GM12878 (cell line): ENCODE data around the gene BCL10. TPM values are rescaled to one million over a fixed set of nuclear protein-coding genes. Genes with fewer than 3 reads are reported as not detected.

Experiments
- ATAC-seq: fragments of 200-7000 bp; cut with Tn5 transposase; 3 replicates; pipeline ENCODE4 v1.9.1; 2020; ENCODE audit warnings: mild to moderate bottlenecking, moderate library complexity
- BruUV-seq: library from RNA; stranded (reverse); fragments of 400-500 nt; replicated peaks from 2 replicates; lab custom pipeline; 2021; lab: Mats Ljungman, UMichigan
- CTCF ChIA-PET: fragments of 300-600 bp; sonication (Branson Sonifier 250); formaldehyde crosslinking; extraction: SDS; loops from one replicate; lab custom pipeline; 2021; ENCODE audit warnings: inconsistent platforms; lab: Yijun Ruan, JAX
- POLR2A ChIA-PET: fragments of 350-600 bp; formaldehyde crosslinking; extraction: SDS; loops from one replicate; lab custom pipeline; 2021; ENCODE audit warnings: inconsistent platforms; lab: Charles Lee
- RAD21 ChIA-PET: fragments of 300-600 bp; sonication (Branson Sonifier 250); formaldehyde crosslinking; loops from one replicate; lab custom pipeline; 2023; ENCODE audit warnings: antibody characterized with exemption; ENCODE audit not compliant: unreplicated experiment; lab: Charles Lee
- SMC1A ChIA-PET: fragments of 300-600 bp; sonication (Branson Sonifier 250); formaldehyde crosslinking; loops from one replicate; lab custom pipeline; 2023; ENCODE audit not compliant: unreplicated experiment, uncharacterized antibody; lab: Charles Lee
- DNase-seq: peaks from one replicate; pipeline ENCODE4 v3.0.0-alpha.2; 2011; ENCODE audit warnings: low read depth, low spot score
- FAIRE-seq: peaks from 3 replicates; lab custom pipeline; 2011; peaks lifted over from hg19 to GRCh38; lab: Jason Lieb, UNC
- H2AFZ ChIP-seq: 2 replicates; pipeline ENCODE4 v1.6.0; 2011; ENCODE audit warnings: low read depth, low read length, control low read depth; ENCODE audit not compliant: control insufficient read depth
- H3K27ac ChIP-seq: 2 replicates; pipeline ENCODE4 v1.5.1; 2011; ENCODE audit warnings: control low read depth; ENCODE audit not compliant: control insufficient read depth, insufficient read depth
- H3K27me3 ChIP-seq, 2 experiments: replicated peaks in 1 of 2; 2 replicates each; pipeline versions ENCODE4 v1.6.0 to v1.6.1; 2011; ENCODE audit warnings: low read length in 1 of 2; ENCODE audit not compliant: control insufficient read depth in 2 of 2, insufficient read depth in 2 of 2
- H3K36me3 ChIP-seq, 2 experiments: 2 replicates each; pipeline ENCODE4 v1.5.1; 2011; ENCODE audit warnings: low read length in 1 of 2; ENCODE audit not compliant: control insufficient read depth in 2 of 2, insufficient read depth in 2 of 2
- H3K4me1 ChIP-seq: 2 replicates; pipeline ENCODE4 v1.6.1; 2011; ENCODE audit warnings: mild to moderate bottlenecking, low read length, moderate library complexity, mixed read lengths; ENCODE audit not compliant: control insufficient read depth, insufficient read depth
- H3K4me2 ChIP-seq: 2 replicates; pipeline ENCODE4 v1.6.0; 2011; ENCODE audit warnings: control low read depth; ENCODE audit not compliant: control insufficient read depth, insufficient read depth
- H3K4me3 ChIP-seq: fragments of 200-600 bp; sonication (generic); 2 replicates; pipeline ENCODE4 v1.5.1; 2016
- H3K79me2 ChIP-seq: 2 replicates; pipeline ENCODE4 v1.6.0; 2011; ENCODE audit warnings: low read length; ENCODE audit not compliant: control insufficient read depth, insufficient read depth
- H3K9ac ChIP-seq: 2 replicates; pipeline ENCODE4 v1.8.0; 2011; ENCODE audit warnings: low read length, control low read depth, mixed read lengths; ENCODE audit not compliant: control insufficient read depth, insufficient read depth
- H3K9me3 ChIP-seq: replicated peaks from 3 replicates; pipeline ENCODE4 v1.5.1; 2011; ENCODE audit warnings: mild to moderate bottlenecking, low read length; ENCODE audit not compliant: control insufficient read depth, insufficient read depth
- H4K20me1 ChIP-seq: 2 replicates; pipeline ENCODE4 v1.6.0; 2011; ENCODE audit not compliant: control insufficient read depth, insufficient read depth
- EZH2 ChIP-seq: IDR thresholded peaks from 2 replicates; pipeline ENCODE4 v1.6.1; 2012; ENCODE audit warnings: low read depth, mild to moderate bottlenecking, control low read depth, inconsistent platforms, low read length, borderline replicate concordance; ENCODE audit not compliant: control insufficient read depth
- HDGF ChIP-seq: fragments of 450-650 bp; IDR thresholded peaks from 2 replicates; pipeline ENCODE4 v1.6.1; 2016; ENCODE audit warnings: antibody characterized with exemption
- NFIC ChIP-seq: IDR thresholded peaks from 2 replicates; pipeline ENCODE4 v1.6.1; 2012; ENCODE audit warnings: low read depth, mild to moderate bottlenecking, inconsistent platforms, low read length, moderate library complexity
- POLR2AphosphoS2 ChIP-seq: IDR thresholded peaks from 2 replicates; pipeline ENCODE4 v1.6.1; 2011; ENCODE audit warnings: low read depth, mild to moderate bottlenecking, low read length, improper control_type of control experiment, moderate library complexity
- RAD21 ChIP-seq: IDR thresholded peaks from 2 replicates; pipeline ENCODE4 v1.6.1; 2011; ENCODE audit warnings: mild to moderate bottlenecking, low read depth, low read length, moderate library complexity; ENCODE audit not compliant: insufficient read depth
- RBBP5 ChIP-seq: fragments of 200-600 bp; sonication (generic); conservative IDR thresholded peaks from 2 replicates; pipeline ENCODE4 v1.6.1; 2016
- TCF7 ChIP-seq: IDR thresholded peaks from 2 replicates; pipeline ENCODE4 v1.6.1; 2014; ENCODE audit warnings: antibody characterized with exemption, borderline replicate concordance
- ZBED1 ChIP-seq: IDR thresholded peaks from 2 replicates; pipeline ENCODE4 v1.6.1; 2016; ENCODE audit warnings: borderline replicate concordance
- ZSCAN29 ChIP-seq: fragments of 450-650 bp; IDR thresholded peaks from 2 replicates; pipeline ENCODE4 v1.6.1; 2017; ENCODE audit warnings: mild to moderate bottlenecking, moderate library complexity
- in situ Hi-C: fragments of 300-500 bp; cut with MboI; formaldehyde crosslinking; loops from 9 replicates; pipeline ENCODE4 v1.14.3; 2018; ENCODE audit warnings: mixed read lengths
- intact Hi-C: fragments of 100-400 bp; cut with micrococcal nuclease; formaldehyde crosslinking; loops from one replicate; pipeline ENCODE4 v1.14.2; 2022; ENCODE audit not compliant: unreplicated experiment
- polyA plus RNA-seq, 11 experiments: library from polyadenylated mRNA; depleted of rRNA in 4 of 11; unstranded in 6 of 11; stranded (reverse) in 5 of 11; fragments of >200 nt; fragmentation: Nextera tagmentation in 4 of 11; fragmentation: Illumina TruSeq in 1 of 11; extraction: Ambion mirVana in 4 of 11; extraction: Trizol in 1 of 11; gene quantifications; 1 replicate in 1 of 11; 2 replicates in 10 of 11; pipeline versions ENCODE4 v1.2.1 to v1.2.3, GENCODE V29; 2011 to 2016; ENCODE audit warnings: inconsistent platforms in 2 of 11, missing spikeins in 2 of 11, low read depth in 1 of 11
- total RNA-seq, 4 experiments: library from RNA; depleted of rRNA in 3 of 4; stranded (reverse); fragments of >200 nt in 3 of 4; fragmentation: Illumina TruSeq in 1 of 4; extraction: Trizol in 1 of 4; gene quantifications; 2 replicates each; pipeline versions ENCODE4 v1.2.1 to v1.2.3, GENCODE V29; 2013 to 2021
- TF ChIP-seq, protein P1 (sequence below): IDR thresholded peaks from 2 replicates; pipeline ENCODE4 v1.6.1; 2011; ENCODE audit warnings: mild to moderate bottlenecking, low read depth, low read length, moderate library complexity; ENCODE audit not compliant: insufficient replicate concordance
- TF ChIP-seq, protein P2 (sequence below): IDR thresholded peaks from 2 replicates; pipeline ENCODE4 v1.6.1; 2012; ENCODE audit warnings: improper control_type of control experiment, low read depth, low read length; ENCODE audit not compliant: insufficient replicate concordance
- TF ChIP-seq, protein P3 (sequence below): fragments of 450-650 bp; IDR thresholded peaks from 2 replicates; pipeline ENCODE4 v1.6.1; 2017; ENCODE audit warnings: mild to moderate bottlenecking, moderate library complexity

BCL10 gene
- total and polyA plus RNA-seq, 10 of the 15 experiments (the other 5 are each of a cell fraction or from before 2014, with no cell fraction given), result 10.6 to 35.2 (median 19.5) TPM

DNA sequence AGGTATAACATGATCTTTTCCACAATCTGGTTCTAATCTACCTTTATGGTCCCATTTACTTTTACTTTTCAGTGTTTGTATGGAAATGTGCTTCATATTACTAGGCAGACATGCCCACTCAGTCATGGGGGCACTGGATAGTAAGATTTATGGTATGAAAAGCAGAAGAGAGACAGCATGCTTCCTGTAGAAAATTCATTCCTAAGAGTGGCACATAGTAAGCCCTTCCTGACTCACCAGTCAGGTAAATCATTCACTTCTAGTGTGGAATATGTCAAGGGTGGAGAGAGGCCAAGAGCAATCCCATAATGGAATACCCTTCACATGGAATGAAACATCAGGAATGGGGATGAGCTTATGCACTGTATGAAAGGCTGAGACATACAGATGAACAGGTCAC is 49.5 kb upstream of the BCL10 start:
- ChIA-PET RAD21 (no interaction called here), CTCF (no interaction called here), POLR2A (no interaction called here), SMC1A (no interaction called here)
- Histone ChIP-seq H2AFZ (no peak overlapping the region), H3K4me3 (no peak overlapping the region), H4K20me1 (no peaks in the 10 kb centered on the region), H3K36me3 (no peaks in the 10 kb centered on the region), H3K9me3 (no peaks in the 10 kb centered on the region), H3K27ac (no peak overlapping the region), H3K27me3 (no peaks in the 10 kb centered on the region; a peak in 1 of 4 replicates), H3K79me2 (no peaks in the 10 kb centered on the region), H3K4me1 (peaks cover 2% of the 10 kb centered on the region; the same call in 1 of the 2 replicates), H3K4me2 (no peak overlapping the region), H3K9ac (no peak overlapping the region)
- in situ Hi-C loops, result no loop called here
- intact Hi-C loops, result no loop called here
- no TSS peak for BruUV-seq
- DNase-seq (no peak), FAIRE-seq (no peak), ATAC-seq (no peak)
- TF ChIP-seq ZSCAN29 (no peak), ZBED1 (no peak), RBBP5 (no peak), EZH2 (no peak), RAD21 (no peak), HDGF (no peak), NFIC (no peak), POLR2AphosphoS2 (no peak), TCF7 (no peak)
- TF ChIP-seq, protein P1, sequence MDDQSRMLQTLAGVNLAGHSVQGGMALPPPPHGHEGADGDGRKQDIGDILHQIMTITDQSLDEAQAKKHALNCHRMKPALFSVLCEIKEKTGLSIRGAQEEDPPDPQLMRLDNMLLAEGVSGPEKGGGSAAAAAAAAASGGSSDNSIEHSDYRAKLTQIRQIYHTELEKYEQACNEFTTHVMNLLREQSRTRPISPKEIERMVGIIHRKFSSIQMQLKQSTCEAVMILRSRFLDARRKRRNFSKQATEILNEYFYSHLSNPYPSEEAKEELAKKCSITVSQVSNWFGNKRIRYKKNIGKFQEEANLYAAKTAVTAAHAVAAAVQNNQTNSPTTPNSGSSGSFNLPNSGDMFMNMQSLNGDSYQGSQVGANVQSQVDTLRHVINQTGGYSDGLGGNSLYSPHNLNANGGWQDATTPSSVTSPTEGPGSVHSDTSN, result no peak
- TF ChIP-seq, protein P2, sequence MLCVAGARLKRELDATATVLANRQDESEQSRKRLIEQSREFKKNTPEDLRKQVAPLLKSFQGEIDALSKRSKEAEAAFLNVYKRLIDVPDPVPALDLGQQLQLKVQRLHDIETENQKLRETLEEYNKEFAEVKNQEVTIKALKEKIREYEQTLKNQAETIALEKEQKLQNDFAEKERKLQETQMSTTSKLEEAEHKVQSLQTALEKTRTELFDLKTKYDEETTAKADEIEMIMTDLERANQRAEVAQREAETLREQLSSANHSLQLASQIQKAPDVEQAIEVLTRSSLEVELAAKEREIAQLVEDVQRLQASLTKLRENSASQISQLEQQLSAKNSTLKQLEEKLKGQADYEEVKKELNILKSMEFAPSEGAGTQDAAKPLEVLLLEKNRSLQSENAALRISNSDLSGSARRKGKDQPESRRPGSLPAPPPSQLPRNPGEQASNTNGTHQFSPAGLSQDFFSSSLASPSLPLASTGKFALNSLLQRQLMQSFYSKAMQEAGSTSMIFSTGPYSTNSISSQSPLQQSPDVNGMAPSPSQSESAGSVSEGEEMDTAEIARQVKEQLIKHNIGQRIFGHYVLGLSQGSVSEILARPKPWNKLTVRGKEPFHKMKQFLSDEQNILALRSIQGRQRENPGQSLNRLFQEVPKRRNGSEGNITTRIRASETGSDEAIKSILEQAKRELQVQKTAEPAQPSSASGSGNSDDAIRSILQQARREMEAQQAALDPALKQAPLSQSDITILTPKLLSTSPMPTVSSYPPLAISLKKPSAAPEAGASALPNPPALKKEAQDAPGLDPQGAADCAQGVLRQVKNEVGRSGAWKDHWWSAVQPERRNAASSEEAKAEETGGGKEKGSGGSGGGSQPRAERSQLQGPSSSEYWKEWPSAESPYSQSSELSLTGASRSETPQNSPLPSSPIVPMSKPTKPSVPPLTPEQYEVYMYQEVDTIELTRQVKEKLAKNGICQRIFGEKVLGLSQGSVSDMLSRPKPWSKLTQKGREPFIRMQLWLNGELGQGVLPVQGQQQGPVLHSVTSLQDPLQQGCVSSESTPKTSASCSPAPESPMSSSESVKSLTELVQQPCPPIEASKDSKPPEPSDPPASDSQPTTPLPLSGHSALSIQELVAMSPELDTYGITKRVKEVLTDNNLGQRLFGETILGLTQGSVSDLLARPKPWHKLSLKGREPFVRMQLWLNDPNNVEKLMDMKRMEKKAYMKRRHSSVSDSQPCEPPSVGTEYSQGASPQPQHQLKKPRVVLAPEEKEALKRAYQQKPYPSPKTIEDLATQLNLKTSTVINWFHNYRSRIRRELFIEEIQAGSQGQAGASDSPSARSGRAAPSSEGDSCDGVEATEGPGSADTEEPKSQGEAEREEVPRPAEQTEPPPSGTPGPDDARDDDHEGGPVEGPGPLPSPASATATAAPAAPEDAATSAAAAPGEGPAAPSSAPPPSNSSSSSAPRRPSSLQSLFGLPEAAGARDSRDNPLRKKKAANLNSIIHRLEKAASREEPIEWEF, result no peak
- TF ChIP-seq, protein P3, sequence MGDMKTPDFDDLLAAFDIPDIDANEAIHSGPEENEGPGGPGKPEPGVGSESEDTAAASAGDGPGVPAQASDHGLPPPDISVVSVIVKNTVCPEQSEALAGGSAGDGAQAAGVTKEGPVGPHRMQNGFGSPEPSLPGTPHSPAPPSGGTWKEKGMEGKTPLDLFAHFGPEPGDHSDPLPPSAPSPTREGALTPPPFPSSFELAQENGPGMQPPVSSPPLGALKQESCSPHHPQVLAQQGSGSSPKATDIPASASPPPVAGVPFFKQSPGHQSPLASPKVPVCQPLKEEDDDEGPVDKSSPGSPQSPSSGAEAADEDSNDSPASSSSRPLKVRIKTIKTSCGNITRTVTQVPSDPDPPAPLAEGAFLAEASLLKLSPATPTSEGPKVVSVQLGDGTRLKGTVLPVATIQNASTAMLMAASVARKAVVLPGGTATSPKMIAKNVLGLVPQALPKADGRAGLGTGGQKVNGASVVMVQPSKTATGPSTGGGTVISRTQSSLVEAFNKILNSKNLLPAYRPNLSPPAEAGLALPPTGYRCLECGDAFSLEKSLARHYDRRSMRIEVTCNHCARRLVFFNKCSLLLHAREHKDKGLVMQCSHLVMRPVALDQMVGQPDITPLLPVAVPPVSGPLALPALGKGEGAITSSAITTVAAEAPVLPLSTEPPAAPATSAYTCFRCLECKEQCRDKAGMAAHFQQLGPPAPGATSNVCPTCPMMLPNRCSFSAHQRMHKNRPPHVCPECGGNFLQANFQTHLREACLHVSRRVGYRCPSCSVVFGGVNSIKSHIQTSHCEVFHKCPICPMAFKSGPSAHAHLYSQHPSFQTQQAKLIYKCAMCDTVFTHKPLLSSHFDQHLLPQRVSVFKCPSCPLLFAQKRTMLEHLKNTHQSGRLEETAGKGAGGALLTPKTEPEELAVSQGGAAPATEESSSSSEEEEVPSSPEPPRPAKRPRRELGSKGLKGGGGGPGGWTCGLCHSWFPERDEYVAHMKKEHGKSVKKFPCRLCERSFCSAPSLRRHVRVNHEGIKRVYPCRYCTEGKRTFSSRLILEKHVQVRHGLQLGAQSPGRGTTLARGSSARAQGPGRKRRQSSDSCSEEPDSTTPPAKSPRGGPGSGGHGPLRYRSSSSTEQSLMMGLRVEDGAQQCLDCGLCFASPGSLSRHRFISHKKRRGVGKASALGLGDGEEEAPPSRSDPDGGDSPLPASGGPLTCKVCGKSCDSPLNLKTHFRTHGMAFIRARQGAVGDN, result no peak
